PFSK-1 (cell line): ENCODE measurements around the gene MED4.

ENCODE experiments used
- SIN3A ChIP-seq: IDR thresholded peaks from 2 replicates; pipeline ENCODE4 v1.6.1; 2012; ENCODE audit warnings: mild to moderate bottlenecking, low read length, moderate library complexity, borderline replicate concordance; ENCODE audit not compliant: insufficient read depth
- TAF1 ChIP-seq: IDR thresholded peaks from 2 replicates; pipeline ENCODE4 v1.6.1; 2012; ENCODE audit warnings: low read length, control low read depth, borderline replicate concordance; ENCODE audit not compliant: insufficient read depth

- TF ChIP-seq TAF1 (no peak), SIN3A (no peak)
These were observed 18.2 kb upstream of the MED4 start for GRCh38 chr13:48112896-48113755.
